Glutamatergic neuron (in vitro differentiated cells): ENCODE results near the gene ZNF787. TPM values are rescaled to one million over a fixed set of nuclear protein-coding genes. Genes with fewer than 3 reads are reported as not detected.
A peak's percentile ranks its signal among the peaks of the same experiment; 100 is the strongest.

Experiments
- DNase-seq: peaks from one replicate; pipeline ENCODE4 v3.0.0; 2022
- H3K27ac Mint-ChIP-seq: one replicate; pipeline ENCODE4 v1.8.0; 2020; ENCODE audit warnings: mild to moderate bottlenecking, mixed read lengths, inconsistent platforms; ENCODE audit not compliant: unreplicated experiment
- H3K27me3 Mint-ChIP-seq: one replicate; pipeline ENCODE4 v1.8.0; 2020; ENCODE audit warnings: mild to moderate bottlenecking, moderate library complexity, mixed read lengths, inconsistent platforms; ENCODE audit not compliant: unreplicated experiment
- H3K36me3 Mint-ChIP-seq: one replicate; pipeline ENCODE4 v1.8.0; 2020; ENCODE audit warnings: mild to moderate bottlenecking, mixed read lengths, inconsistent platforms; ENCODE audit not compliant: unreplicated experiment
- H3K4me1 Mint-ChIP-seq: one replicate; pipeline ENCODE4 v1.8.0; 2020; ENCODE audit warnings: mild to moderate bottlenecking, low read depth, mixed read lengths, inconsistent platforms; ENCODE audit not compliant: unreplicated experiment
- H3K4me3 Mint-ChIP-seq: one replicate; pipeline ENCODE4 v1.8.0; 2020; ENCODE audit warnings: mild to moderate bottlenecking, mixed read lengths, inconsistent platforms; ENCODE audit not compliant: unreplicated experiment
- H3K9me3 Mint-ChIP-seq: one replicate; pipeline ENCODE4 v1.8.0; 2020; ENCODE audit warnings: mild to moderate bottlenecking, moderate library complexity, mixed read lengths, inconsistent platforms; ENCODE audit not compliant: unreplicated experiment
- total RNA-seq: library from RNA; stranded (reverse); fragmentation: NEBNext Ultra II Directional; extraction: Animal tissue kit (Norgen Biotek cat#: 25700); gene quantifications from one replicate; pipeline ENCODE4 v1.2.1, GENCODE V29; 2021; ENCODE audit not compliant: unreplicated experiment
- TF ChIP-seq, protein P1 (sequence below): fragments of 200-600 bp; sonication (generic); IDR thresholded peaks from one replicate; pipeline ENCODE4 v1.5.0; 2021; ENCODE audit not compliant: partially characterized antibody, unreplicated experiment

The ZNF787 gene
- total RNA-seq, 1 donor from 2014 or later, result 59.7 TPM

DNA sequence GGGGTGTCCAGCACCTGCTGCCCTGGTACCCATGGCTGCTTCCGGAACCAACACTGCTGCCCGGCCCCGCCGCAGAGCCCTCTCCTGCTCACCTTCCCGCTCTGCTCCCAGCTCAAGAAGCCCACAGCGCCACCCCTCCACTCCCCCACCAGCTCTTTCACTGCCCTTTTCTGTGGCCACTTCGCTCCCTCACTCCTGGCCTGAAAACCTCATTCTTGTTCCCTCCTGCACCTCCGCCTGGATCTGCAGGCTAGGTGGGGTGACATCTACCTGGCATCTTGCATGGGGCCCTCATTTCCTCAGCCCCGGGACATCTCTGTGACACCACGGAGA lies 6.4 kb downstream of the ZNF787 start:
- H3K36me3 Mint-ChIP-seq, result no peaks in the 10 kb centered on the region
- H3K27me3 Mint-ChIP-seq, result peaks cover 17% of the 10 kb centered on the region
- TF ChIP-seq, protein P1, sequence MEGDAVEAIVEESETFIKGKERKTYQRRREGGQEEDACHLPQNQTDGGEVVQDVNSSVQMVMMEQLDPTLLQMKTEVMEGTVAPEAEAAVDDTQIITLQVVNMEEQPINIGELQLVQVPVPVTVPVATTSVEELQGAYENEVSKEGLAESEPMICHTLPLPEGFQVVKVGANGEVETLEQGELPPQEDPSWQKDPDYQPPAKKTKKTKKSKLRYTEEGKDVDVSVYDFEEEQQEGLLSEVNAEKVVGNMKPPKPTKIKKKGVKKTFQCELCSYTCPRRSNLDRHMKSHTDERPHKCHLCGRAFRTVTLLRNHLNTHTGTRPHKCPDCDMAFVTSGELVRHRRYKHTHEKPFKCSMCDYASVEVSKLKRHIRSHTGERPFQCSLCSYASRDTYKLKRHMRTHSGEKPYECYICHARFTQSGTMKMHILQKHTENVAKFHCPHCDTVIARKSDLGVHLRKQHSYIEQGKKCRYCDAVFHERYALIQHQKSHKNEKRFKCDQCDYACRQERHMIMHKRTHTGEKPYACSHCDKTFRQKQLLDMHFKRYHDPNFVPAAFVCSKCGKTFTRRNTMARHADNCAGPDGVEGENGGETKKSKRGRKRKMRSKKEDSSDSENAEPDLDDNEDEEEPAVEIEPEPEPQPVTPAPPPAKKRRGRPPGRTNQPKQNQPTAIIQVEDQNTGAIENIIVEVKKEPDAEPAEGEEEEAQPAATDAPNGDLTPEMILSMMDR, result no peak
- no peak for DNase-seq
- H3K27ac Mint-ChIP-seq, result peak overlapping the region; percentile 98
- peaks cover 60% of the 10 kb centered on the region for H3K4me1 Mint-ChIP-seq
- H3K9me3 Mint-ChIP-seq, result peaks cover 13% of the 10 kb centered on the region
- H3K4me3 Mint-ChIP-seq, result peak overlapping the region; percentile 70

DNA sequence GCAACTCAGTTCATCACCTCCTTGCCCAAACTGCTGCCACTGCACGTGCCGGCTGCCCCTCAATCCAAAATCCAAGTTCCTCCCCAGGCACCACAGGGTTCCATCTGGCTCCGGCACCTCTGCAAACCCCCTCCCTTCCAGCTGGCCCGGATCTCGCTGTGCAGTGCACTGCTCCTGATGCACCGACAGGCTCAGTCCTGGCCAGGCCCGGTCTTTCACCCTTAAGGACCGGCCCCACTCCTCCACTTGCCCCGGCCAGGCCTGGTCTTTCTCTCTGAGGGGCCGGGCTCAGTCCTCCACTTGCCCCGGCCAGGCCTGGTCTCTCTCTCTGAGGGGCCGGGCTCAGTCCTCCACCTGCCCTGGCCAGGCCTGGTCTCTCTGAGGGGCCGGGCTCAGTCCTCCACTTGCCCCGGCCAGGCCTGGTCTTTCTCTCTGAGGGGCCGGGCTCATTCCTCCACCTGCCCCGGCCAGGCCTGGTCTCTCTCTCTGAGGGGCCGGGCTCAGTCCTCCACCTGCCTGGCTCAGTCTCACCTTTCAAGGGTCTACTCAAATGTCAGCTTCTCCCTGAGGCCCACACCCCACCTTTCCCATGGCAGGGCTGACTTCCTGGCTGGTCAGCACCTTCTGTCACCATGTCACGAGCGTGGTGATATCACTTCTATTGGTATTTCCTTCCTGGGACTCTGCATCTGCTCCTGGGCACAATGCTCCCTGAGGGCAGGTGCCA lies 6.9 kb downstream of the ZNF787 start:
- Mint-ChIP-seq H3K36me3 (no peaks in the 10 kb centered on the region), H3K4me3 (peak overlapping the region; percentile 70), H3K9me3 (peaks cover 13% of the 10 kb centered on the region), H3K4me1 (peaks cover 55% of the 10 kb centered on the region), H3K27ac (peak overlapping the region; percentile 98), H3K27me3 (peaks cover 16% of the 10 kb centered on the region)
- TF ChIP-seq, protein P1, result no peak
- DNase-seq, result peak; percentile 62

DNA sequence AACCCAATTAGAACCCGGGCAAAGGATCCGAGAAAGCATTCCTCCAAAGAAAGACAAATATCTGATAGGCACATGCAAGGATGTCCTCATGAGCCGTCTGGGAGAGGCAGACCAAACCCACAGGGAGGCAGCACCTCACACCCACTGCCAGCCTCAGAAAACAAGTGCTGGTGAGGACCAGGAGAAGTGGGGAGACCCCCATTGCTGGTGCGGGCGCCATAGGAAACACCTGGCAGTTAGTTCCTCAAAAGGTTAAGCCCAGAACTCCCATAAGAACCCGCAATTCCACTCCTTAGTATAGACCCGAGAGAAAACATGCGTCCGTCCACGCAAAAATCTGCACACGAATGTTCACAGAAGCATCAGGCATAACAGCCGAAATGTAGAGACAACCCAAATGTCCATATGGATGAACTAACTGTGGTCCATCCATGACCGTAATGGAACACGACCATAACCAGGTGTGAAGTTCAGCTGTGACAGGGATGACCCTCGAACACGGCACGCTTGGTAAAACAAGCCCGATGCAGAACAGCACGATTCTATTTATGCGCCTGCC lies 7.9 kb downstream of the ZNF787 start:
- no peak for DNase-seq
- H3K4me3 Mint-ChIP-seq, result peak overlapping the region; percentile 58
- H3K4me1 Mint-ChIP-seq, result peaks cover 57% of the 10 kb centered on the region
- peaks cover 15% of the 10 kb centered on the region for H3K9me3 Mint-ChIP-seq
- TF ChIP-seq, protein P1, result no peak
- peaks cover 12% of the 10 kb centered on the region for H3K27me3 Mint-ChIP-seq
- peak overlapping the region; percentile 85 for H3K27ac Mint-ChIP-seq
- no peaks in the 10 kb centered on the region for H3K36me3 Mint-ChIP-seq

DNA sequence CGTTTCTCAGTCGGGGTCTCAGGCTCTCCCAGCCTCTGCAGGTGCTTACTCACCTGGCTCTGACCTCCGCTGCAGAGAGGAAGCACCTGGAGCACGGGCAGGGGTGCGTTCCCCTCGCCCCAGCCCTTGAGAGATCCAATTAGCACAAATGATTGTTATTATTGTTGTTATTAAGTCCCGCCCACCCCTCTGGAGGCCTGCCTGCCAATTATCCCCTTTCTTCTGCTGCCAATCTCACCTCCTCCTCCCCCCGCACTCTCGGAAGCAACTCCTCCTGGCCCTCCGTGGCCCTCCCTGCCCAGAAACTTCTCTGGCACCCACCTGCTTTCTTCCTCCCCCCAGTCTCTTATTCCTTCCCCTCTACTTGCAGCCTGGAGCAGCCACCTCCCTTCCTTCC lies 8.8 kb downstream of the ZNF787 start:
- H3K27ac Mint-ChIP-seq, result peak overlapping the region; percentile 79
- H3K9me3 Mint-ChIP-seq, result peaks cover 15% of the 10 kb centered on the region
- no peaks in the 10 kb centered on the region for H3K36me3 Mint-ChIP-seq
- peak overlapping the region; percentile 78 for H3K4me3 Mint-ChIP-seq
- peaks cover 9% of the 10 kb centered on the region for H3K27me3 Mint-ChIP-seq
- no peak for DNase-seq
- peaks cover 50% of the 10 kb centered on the region for H3K4me1 Mint-ChIP-seq
- TF ChIP-seq, protein P1, result no peak

DNA sequence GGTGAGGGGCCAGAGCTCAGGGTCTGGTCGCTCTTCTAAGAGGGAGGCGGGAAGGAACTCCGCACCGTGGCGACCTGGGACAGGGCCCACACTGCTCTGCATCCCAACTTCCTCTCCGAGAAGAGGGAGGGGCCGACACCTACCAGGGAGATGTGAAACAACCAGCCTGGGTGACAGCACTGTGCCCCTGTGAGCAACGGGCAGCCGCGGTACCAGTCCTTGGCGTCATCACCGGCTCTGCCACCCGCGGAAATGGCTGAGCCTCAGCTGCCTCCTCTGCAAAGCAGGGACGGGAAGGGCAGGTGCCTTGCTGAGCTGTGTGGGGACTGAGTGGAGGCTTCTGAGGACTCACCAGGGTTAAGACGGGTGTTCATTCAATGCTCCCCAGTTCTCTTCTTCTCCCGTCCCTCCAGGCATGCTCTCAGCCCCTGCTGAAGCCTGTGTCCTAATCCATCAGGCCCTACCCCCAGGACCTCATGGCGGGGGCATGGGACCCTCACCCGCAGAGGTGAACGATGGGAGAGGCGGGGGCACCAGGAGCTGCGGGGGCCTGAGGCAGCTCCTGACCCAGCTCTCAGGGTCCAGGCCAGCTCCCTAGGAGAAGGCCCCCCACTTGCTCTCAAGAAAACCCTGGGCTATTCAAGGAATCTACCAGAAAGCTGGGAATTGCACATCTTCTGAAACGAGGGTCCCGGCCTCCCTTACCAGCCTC lies 9.3 kb downstream of the ZNF787 start:
- Mint-ChIP-seq H3K4me1 (peaks cover 47% of the 10 kb centered on the region), H3K27ac (no peak overlapping the region), H3K4me3 (peak overlapping the region; percentile 38), H3K9me3 (peaks cover 12% of the 10 kb centered on the region), H3K27me3 (peaks cover 11% of the 10 kb centered on the region), H3K36me3 (no peaks in the 10 kb centered on the region)
- no peak for DNase-seq
- TF ChIP-seq, protein P1, result no peak
